ENCODE measurements around the gene DDX27. TPM values are rescaled to one million over a fixed set of nuclear protein-coding genes. Genes with fewer than 3 reads are reported as not detected.

DDX27 gene
- total RNA-seq, 1 experiment from 2014 or later: 114 TPM

GRCh38 chr20:49247792-49248191 lies 28.6 kb downstream of the DDX27 start:
- Histone ChIP-seq H3K4me3 (no peak overlapping the region), H3K36me3 (peaks cover 95% of the 10 kb centered on the region), H3K9me3 (replicated peaks) (no peaks in the 10 kb centered on the region), H3K4me1 (peaks cover 1% of the 10 kb centered on the region; the same call in 1 of the 2 replicates), H3K27me3 (no peaks in the 10 kb centered on the region), H3K27ac (no peak overlapping the region)
- DNase-seq: no peak

- Histone ChIP-seq H3K27me3 (no peaks in the 10 kb centered on the region), H3K27ac (no peak overlapping the region), H3K4me1 (peaks cover 5% of the 10 kb centered on the region; the same call in 1 of the 2 replicates), H3K4me3 (no peak overlapping the region), H3K9me3 (replicated peaks) (no peaks in the 10 kb centered on the region), H3K36me3 (peaks cover 95% of the 10 kb centered on the region)
- no peak for DNase-seq
Measured at GRCh38 chr20:49248301-49248700, 29.1 kb downstream of the DDX27 start.

- Histone ChIP-seq H3K4me1 (peaks cover 9% of the 10 kb centered on the region), H3K27ac (no peak overlapping the region), H3K9me3 (replicated peaks) (no peaks in the 10 kb centered on the region), H3K4me3 (no peak overlapping the region), H3K27me3 (no peaks in the 10 kb centered on the region), H3K36me3 (peaks cover 95% of the 10 kb centered on the region)
- DNase-seq: no peak
Measured at GRCh38 chr20:49248879-49249665, 29.9 kb downstream of the DDX27 start.

GRCh38 chr20:49252556-49253350 lies 33.5 kb downstream of the DDX27 start:
- Histone ChIP-seq H3K36me3 (peaks cover 96% of the 10 kb centered on the region), H3K9me3 (replicated peaks) (no peaks in the 10 kb centered on the region)

GRCh38 chr20:49256261-49256660 lies 37.0 kb downstream of the DDX27 start:
- Histone ChIP-seq H3K36me3 (peaks cover 95% of the 10 kb centered on the region), H3K9me3 (replicated peaks) (no peaks in the 10 kb centered on the region), H3K4me1 (peaks cover 14% of the 10 kb centered on the region), H3K4me3 (no peak overlapping the region), H3K27me3 (no peaks in the 10 kb centered on the region), H3K27ac (no peak overlapping the region)
- DNase-seq: no peak

More at GRCh38 chr20:49252556-49253350, 33.5 kb downstream of the DDX27 start:
- no peak overlapping the region for H3K4me3 ChIP-seq
- H3K27me3 ChIP-seq: no peaks in the 10 kb centered on the region
- H3K27ac ChIP-seq: no peak overlapping the region
- peaks cover 14% of the 10 kb centered on the region for H3K4me1 ChIP-seq
- DNase-seq: peak in 1 of 2 experiments; percentile 49

GRCh38 chr20:49259284-49259683 lies 40.1 kb downstream of the DDX27 start:
- peaks cover 96% of the 10 kb centered on the region for H3K36me3 ChIP-seq
- H3K4me1 ChIP-seq: peaks cover 3% of the 10 kb centered on the region; the same call in 1 of the 2 replicates
- H3K27me3 ChIP-seq: no peaks in the 10 kb centered on the region
- H3K9me3 ChIP-seq (replicated peaks): no peaks in the 10 kb centered on the region
- DNase-seq: no peak
- no peak overlapping the region for H3K4me3 ChIP-seq
- H3K27ac ChIP-seq: no peak overlapping the region

GRCh38 chr20:49259799-49260198 lies 40.6 kb downstream of the DDX27 start:
- H3K27ac ChIP-seq: no peak overlapping the region
- H3K27me3 ChIP-seq: no peaks in the 10 kb centered on the region
- H3K4me1 ChIP-seq: no peaks in the 10 kb centered on the region
- no peak overlapping the region for H3K4me3 ChIP-seq
- DNase-seq: no peak
- H3K36me3 ChIP-seq: peaks cover 96% of the 10 kb centered on the region
- H3K9me3 ChIP-seq (replicated peaks): no peaks in the 10 kb centered on the region

GRCh38 chr20:49260218-49260617 lies 41.0 kb downstream of the DDX27 start:
- H3K4me3 ChIP-seq: no peak overlapping the region
- DNase-seq: no peak
- no peaks in the 10 kb centered on the region for H3K27me3 ChIP-seq
- no peaks in the 10 kb centered on the region for H3K9me3 ChIP-seq (replicated peaks)
- no peaks in the 10 kb centered on the region for H3K4me1 ChIP-seq
- peaks cover 96% of the 10 kb centered on the region for H3K36me3 ChIP-seq
- no peak overlapping the region for H3K27ac ChIP-seq

GRCh38 chr20:49261173-49261572 lies 42.0 kb downstream of the DDX27 start:
- DNase-seq: no peak
- no peaks in the 10 kb centered on the region for H3K9me3 ChIP-seq (replicated peaks)
- H3K27me3 ChIP-seq: no peaks in the 10 kb centered on the region
- H3K4me3 ChIP-seq: no peak overlapping the region
- H3K27ac ChIP-seq: no peak overlapping the region
- H3K36me3 ChIP-seq: peaks cover 96% of the 10 kb centered on the region
- H3K4me1 ChIP-seq: no peaks in the 10 kb centered on the region

- H3K36me3 ChIP-seq: peaks cover 93% of the 10 kb centered on the region
- H3K4me1 ChIP-seq: no peaks in the 10 kb centered on the region
- H3K27me3 ChIP-seq: no peaks in the 10 kb centered on the region
- H3K4me3 ChIP-seq: no peak overlapping the region
- no peak for DNase-seq
- no peaks in the 10 kb centered on the region for H3K9me3 ChIP-seq (replicated peaks)
- H3K27ac ChIP-seq: no peak overlapping the region
Measured at GRCh38 chr20:49262444-49262843, 43.2 kb downstream of the DDX27 start.

GRCh38 chr20:49267327-49267726 lies 48.1 kb downstream of the DDX27 start:
- Histone ChIP-seq H3K9me3 (replicated peaks) (0 out of 2 replicates have a peak, but pooled peaks cover 2% of the 10 kb centered on the region), H3K4me1 (peaks cover 18% of the 10 kb centered on the region), H3K4me3 (no peak overlapping the region), H3K27ac (no peak overlapping the region), H3K36me3 (peaks cover 93% of the 10 kb centered on the region), H3K27me3 (no peaks in the 10 kb centered on the region)
- DNase-seq: no peak

GRCh38 chr20:49268600-49269365 lies 49.6 kb downstream of the DDX27 start:
- peaks cover 18% of the 10 kb centered on the region for H3K4me1 ChIP-seq
- H3K4me3 ChIP-seq: no peak overlapping the region
- DNase-seq: no peak
- peaks cover 92% of the 10 kb centered on the region for H3K36me3 ChIP-seq
- no peaks in the 10 kb centered on the region for H3K27me3 ChIP-seq
- no peak overlapping the region for H3K27ac ChIP-seq
- 0 out of 2 replicates have a peak, but pooled peaks cover 2% of the 10 kb centered on the region for H3K9me3 ChIP-seq (replicated peaks)

- peaks cover 89% of the 10 kb centered on the region for H3K36me3 ChIP-seq
- peak overlapping the region; percentile 17 for H3K27ac ChIP-seq
- no peaks in the 10 kb centered on the region for H3K27me3 ChIP-seq
- peaks cover 18% of the 10 kb centered on the region for H3K4me1 ChIP-seq
- peak; percentile 81 to 84 for DNase-seq
- H3K4me3 ChIP-seq: no peak overlapping the region
- 0 out of 2 replicates have a peak, but pooled peaks cover 2% of the 10 kb centered on the region for H3K9me3 ChIP-seq (replicated peaks)
Measured at GRCh38 chr20:49270177-49270576, 51.0 kb downstream of the DDX27 start.

- Histone ChIP-seq H3K4me3 (no peak overlapping the region), H3K4me1 (peaks cover 20% of the 10 kb centered on the region), H3K9me3 (replicated peaks) (0 out of 2 replicates have a peak, but pooled peaks cover 2% of the 10 kb centered on the region), H3K27me3 (no peaks in the 10 kb centered on the region), H3K36me3 (peaks cover 89% of the 10 kb centered on the region), H3K27ac (peak overlapping the region; percentile 17)
- DNase-seq: no peak
Measured at GRCh38 chr20:49270736-49271135, 51.5 kb downstream of the DDX27 start.

All from SJCRH30 (cell line).